Vagina (tissue), 2 donors: ENCODE measurements around the gene UQCRHL. TPM values are rescaled to one million over a fixed set of nuclear protein-coding genes. Genes with fewer than 3 reads are reported as not detected.
A peak's percentile ranks its signal among the peaks of the same experiment; 100 is the strongest.

Source experiments
- DNase-seq, 2 donors: peaks; one replicate each; pipeline ENCODE4 v3.0.0-alpha.2; 2017; ENCODE audit errors: extremely low spot score in 2 of 2
- H3K27ac ChIP-seq: fragments of 200-600 bp; sonication (generic); one replicate; pipeline ENCODE4 v1.5.1; 2019
- H3K27me3 ChIP-seq: fragments of 200-600 bp; sonication (generic); one replicate; pipeline ENCODE4 v1.5.1; 2019
- H3K36me3 ChIP-seq, 2 donors: fragments of 200-600 bp; sonication (generic); one replicate each; pipeline ENCODE4 v1.5.1; 2017 to 2019
- H3K4me1 ChIP-seq: fragments of 200-600 bp; sonication (generic); one replicate; pipeline ENCODE4 v1.5.1; 2019
- H3K4me3 ChIP-seq, 2 donors: fragments of 200-600 bp; sonication (generic); 1 replicate in 1 of 2; 2 replicates in 1 of 2; pipeline ENCODE4 v1.5.1; 2016 to 2019
- H3K9me3 ChIP-seq: fragments of 200-600 bp; sonication (generic); one replicate; pipeline ENCODE4 v1.5.1; 2019
- POLR2A ChIP-seq, 2 donors: fragments of 450-650 bp; IDR thresholded peaks; one replicate each; pipeline ENCODE4 v1.6.1; 2017; ENCODE audit warnings: antibody characterized with exemption in 2 of 2, mild to moderate bottlenecking in 2 of 2, moderate library complexity in 2 of 2
- POLR2AphosphoS5 ChIP-seq, 2 donors: sonication (generic); formaldehyde crosslinking; IDR thresholded peaks; one replicate each; pipeline ENCODE4 v1.9.0; 2017; ENCODE audit warnings: antibody characterized with exemption in 2 of 2, mild to moderate bottlenecking in 2 of 2, low read depth in 1 of 2; ENCODE audit not compliant: insufficient read depth in 1 of 2
- intact Hi-C: fragments of 100-400 bp; cut with DNase I; formaldehyde crosslinking; loops from one replicate; pipeline ENCODE4 v1.15.1; 2023
- total RNA-seq: library from RNA; depleted of rRNA; stranded (reverse); fragments of >200 nt; gene quantifications from one replicate; pipeline ENCODE4 v1.2.3, GENCODE V29; 2016
- TF ChIP-seq, protein P1 (sequence below), 3 experiments: fragments of 450-650 bp in 2 of 3; fragments of 200-600 bp in 1 of 3; sonication (generic) in 1 of 3; IDR thresholded peaks; one replicate each; pipeline ENCODE4 v1.5.1; 2017 to 2019; ENCODE audit warnings: antibody characterized with exemption in 3 of 3, mild to moderate bottlenecking in 2 of 3, moderate library complexity in 2 of 3

Gene UQCRHL
- total RNA-seq, 1 donor from 2014 or later, result 1.5 TPM

DNA sequence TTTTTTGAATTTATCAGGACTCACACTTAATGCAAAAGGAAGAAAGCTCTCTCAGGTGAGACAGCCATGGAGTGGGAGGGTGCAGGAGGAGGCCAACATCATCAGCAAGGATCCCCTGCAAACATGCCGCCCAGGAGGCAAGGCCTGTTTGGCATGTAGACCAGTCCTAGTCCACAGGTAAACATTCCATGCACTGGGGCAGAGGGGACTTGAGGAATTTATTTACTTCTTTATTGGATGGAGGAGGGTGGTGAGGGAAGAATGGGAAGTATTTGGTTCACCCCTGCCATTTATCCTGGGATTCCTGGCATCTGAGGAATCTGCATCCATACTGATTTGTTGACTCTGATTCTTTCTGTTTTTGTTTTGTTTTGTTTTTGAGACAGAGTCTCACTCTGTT is 1.5 kb upstream of the UQCRHL start:
- Histone ChIP-seq H3K9me3 (no peaks in the 10 kb centered on the region), H3K36me3 (no peaks in the 10 kb centered on the region), H3K27me3 (no peaks in the 10 kb centered on the region), H3K4me3 (no peak overlapping the region), H3K27ac (no peak overlapping the region), H3K4me1 (no peaks in the 10 kb centered on the region)
- TF ChIP-seq POLR2A (IDR thresholded peaks at IDR 0.05) (no peak), POLR2AphosphoS5 (IDR thresholded peaks at IDR 0.05; ENCODE audit: insufficient read depth in 1 of 2, low read depth in 1 of 2) (no peak)
- TF ChIP-seq, protein P1, sequence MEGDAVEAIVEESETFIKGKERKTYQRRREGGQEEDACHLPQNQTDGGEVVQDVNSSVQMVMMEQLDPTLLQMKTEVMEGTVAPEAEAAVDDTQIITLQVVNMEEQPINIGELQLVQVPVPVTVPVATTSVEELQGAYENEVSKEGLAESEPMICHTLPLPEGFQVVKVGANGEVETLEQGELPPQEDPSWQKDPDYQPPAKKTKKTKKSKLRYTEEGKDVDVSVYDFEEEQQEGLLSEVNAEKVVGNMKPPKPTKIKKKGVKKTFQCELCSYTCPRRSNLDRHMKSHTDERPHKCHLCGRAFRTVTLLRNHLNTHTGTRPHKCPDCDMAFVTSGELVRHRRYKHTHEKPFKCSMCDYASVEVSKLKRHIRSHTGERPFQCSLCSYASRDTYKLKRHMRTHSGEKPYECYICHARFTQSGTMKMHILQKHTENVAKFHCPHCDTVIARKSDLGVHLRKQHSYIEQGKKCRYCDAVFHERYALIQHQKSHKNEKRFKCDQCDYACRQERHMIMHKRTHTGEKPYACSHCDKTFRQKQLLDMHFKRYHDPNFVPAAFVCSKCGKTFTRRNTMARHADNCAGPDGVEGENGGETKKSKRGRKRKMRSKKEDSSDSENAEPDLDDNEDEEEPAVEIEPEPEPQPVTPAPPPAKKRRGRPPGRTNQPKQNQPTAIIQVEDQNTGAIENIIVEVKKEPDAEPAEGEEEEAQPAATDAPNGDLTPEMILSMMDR (IDR thresholded peaks at IDR 0.05), result no peak
- intact Hi-C loops, result no loop called here
- no peak for DNase-seq

DNA sequence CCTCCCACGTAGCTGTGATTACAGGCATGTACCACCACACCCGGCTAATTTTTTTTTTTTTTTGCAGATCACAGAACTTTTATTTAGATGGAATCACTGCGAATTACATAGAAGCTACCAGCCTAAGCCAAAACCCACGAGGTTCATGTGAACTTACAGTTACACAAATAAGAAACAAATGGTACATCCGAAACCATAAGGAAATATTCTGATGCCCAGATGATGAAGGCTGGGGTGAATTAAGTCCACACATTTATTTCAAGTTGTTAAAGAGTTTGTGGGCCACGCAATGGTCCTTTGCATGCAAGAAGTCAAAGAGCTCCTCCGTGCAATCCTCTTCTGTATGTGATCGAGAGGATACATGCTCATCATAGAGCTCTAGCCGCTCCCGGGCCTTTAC is 328 bp downstream of the UQCRHL start:
- intact Hi-C loops, result no loop called here
- TF ChIP-seq, protein P1 (IDR thresholded peaks at IDR 0.05), result no peak
- no peak for TF ChIP-seq POLR2AphosphoS5 (IDR thresholded peaks at IDR 0.05; ENCODE audit: insufficient read depth in 1 of 2, low read depth in 1 of 2)
- no peak for TF ChIP-seq POLR2A (IDR thresholded peaks at IDR 0.05)
- no peaks in the 10 kb centered on the region for H3K36me3 ChIP-seq
- H3K9me3 ChIP-seq, result no peaks in the 10 kb centered on the region
- no peak overlapping the region for H3K27ac ChIP-seq
- H3K27me3 ChIP-seq, result no peaks in the 10 kb centered on the region
- H3K4me1 ChIP-seq, result no peaks in the 10 kb centered on the region
- no peak overlapping the region for H3K4me3 ChIP-seq
- DNase-seq, result no peak

DNA sequence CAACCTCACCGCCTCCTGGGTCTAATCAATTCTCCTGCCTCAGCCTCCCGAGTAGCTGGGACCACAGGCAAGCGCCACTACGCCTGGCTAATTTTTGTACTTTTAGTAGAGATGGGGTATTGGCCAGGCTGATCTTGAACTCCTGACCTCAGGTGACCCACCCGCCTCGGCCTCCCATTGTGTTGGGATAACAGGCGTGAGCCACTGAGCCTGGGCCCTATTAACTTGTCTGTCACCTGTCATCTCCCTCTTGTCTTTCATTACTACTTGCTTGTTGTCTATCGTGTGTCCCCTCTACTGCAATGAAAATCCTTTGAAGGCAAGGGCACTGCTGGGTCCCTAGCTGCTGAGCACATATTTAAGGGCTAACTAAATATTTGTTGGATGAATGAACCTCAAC is 3.4 kb downstream of the UQCRHL start:
- TF ChIP-seq, protein P1 (IDR thresholded peaks at IDR 0.05), result no peak
- no peak for TF ChIP-seq POLR2A (IDR thresholded peaks at IDR 0.05)
- TF ChIP-seq POLR2AphosphoS5 (IDR thresholded peaks at IDR 0.05; ENCODE audit: insufficient read depth in 1 of 2, low read depth in 1 of 2), result no peak
- Histone ChIP-seq H3K4me1 (peaks cover 21% of the 10 kb centered on the region), H3K36me3 (no peaks in the 10 kb centered on the region), H3K27me3 (no peaks in the 10 kb centered on the region), H3K9me3 (no peaks in the 10 kb centered on the region), H3K27ac (no peak overlapping the region), H3K4me3 (no peak overlapping the region)
- intact Hi-C loops, result loop anchor here (2.0 to 5.0 kb wide), 2 partner anchors 55 to 248 kb away; no protein-coding TSS in a partner anchor
- DNase-seq, result no peak

DNA sequence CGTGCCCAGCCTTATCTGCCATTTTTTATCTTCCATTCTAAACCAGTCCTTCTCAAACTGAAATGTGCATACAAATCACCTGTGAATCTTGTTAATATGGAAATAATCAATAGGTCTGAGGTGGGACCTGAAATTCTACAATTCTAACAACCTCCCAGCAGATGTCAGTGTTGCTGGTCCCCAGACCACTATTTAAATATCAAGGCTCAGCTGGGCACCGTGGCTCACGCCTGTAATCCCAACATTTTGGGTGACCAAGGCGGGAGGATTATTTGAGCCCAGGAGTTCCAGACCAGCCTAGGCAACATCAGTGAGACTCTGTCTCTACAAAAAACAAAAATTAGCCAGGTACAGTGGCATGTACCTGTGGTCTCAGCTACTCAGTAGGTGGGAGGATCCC is 4.1 kb downstream of the UQCRHL start:
- Histone ChIP-seq H3K9me3 (no peaks in the 10 kb centered on the region), H3K27me3 (no peaks in the 10 kb centered on the region), H3K4me3 (no peak overlapping the region), H3K4me1 (peaks cover 26% of the 10 kb centered on the region), H3K36me3 (no peaks in the 10 kb centered on the region), H3K27ac (no peak overlapping the region)
- no peak for DNase-seq
- no peak for TF ChIP-seq POLR2A (IDR thresholded peaks at IDR 0.05)
- TF ChIP-seq, protein P1 (IDR thresholded peaks at IDR 0.05), result peak in 1 of 3 experiments; percentile 22
- intact Hi-C loops, result loop anchor here (5.0 kb wide), 1 partner anchor 249 kb away; no protein-coding TSS in a partner anchor

DNA sequence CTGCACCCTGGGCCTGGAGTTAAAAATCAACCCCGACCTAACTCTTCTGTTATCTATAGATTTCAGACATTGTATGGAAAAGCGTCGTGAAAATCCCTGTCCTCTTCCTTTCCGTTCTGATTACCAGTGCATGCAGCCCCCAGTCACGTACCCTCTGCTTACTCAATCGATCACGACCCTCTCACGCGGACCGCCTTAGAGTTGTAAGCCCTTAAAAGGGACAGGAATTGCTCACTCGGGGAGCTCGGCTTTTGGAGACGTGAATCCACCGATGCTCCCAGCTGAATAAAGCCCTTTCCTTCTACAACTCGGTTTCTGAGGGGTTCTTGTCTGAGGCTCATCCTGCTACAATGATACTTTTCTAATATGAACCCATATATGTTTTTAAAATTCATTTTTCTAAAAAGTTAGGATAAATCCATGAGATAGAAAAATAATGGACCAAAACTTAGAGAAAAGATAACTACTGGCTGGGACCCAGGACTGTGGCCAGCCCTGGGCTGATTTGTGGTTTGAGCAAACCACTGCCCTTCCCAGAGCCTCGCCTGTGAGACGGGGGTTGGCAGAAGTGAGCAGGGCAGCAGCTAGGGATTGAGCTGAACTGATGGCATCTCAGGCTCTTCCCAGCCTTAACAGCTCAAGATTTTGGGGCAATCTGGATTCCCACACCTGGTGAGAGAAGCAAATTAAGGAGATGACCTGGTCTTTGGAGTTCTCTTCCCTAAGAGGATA is 5.0 kb downstream of the UQCRHL start:
- Histone ChIP-seq H3K27ac (no peak overlapping the region), H3K27me3 (no peaks in the 10 kb centered on the region), H3K9me3 (no peaks in the 10 kb centered on the region), H3K36me3 (no peaks in the 10 kb centered on the region), H3K4me1 (peaks cover 34% of the 10 kb centered on the region), H3K4me3 (no peak overlapping the region)
- TF ChIP-seq, protein P1 (IDR thresholded peaks at IDR 0.05), result no peak
- TF ChIP-seq POLR2AphosphoS5 (IDR thresholded peaks at IDR 0.05; ENCODE audit: insufficient read depth in 1 of 2, low read depth in 1 of 2), result no peak
- TF ChIP-seq POLR2A (IDR thresholded peaks at IDR 0.05), result no peak
- intact Hi-C loops, result loop anchor here (5.0 kb wide), 1 partner anchor 250 kb away; no protein-coding TSS in a partner anchor
- DNase-seq, result no peak
